Activated T-cell treated with anti-CD3 and anti-CD28 coated beads, Interleukin-2, amount 50 U/mL, for 72 hours (primary cell): Measurements from ENCODE around the gene TRIM16. TPM values are rescaled to one million over a fixed set of nuclear protein-coding genes. Genes with fewer than 3 reads are reported as not detected.
A peak's percentile ranks its signal among the peaks of the same experiment; 100 is the strongest.
"Not testable (repeated sequence)": the region's sequence is repeated elsewhere in the genome, so short reads cannot be mapped to it uniquely, and the experiment has no call there.

Source experiments
- ATAC-seq, 2 donors: fragments of 150-1000 bp; cut with Tn5 transposase; replicated peaks in 1 of 2; 2 replicates each; pipeline ENCODE4 v1.10.0; 2021; ENCODE audit warnings: moderate library complexity in 2 of 2, mild to moderate bottlenecking in 1 of 2
- DNase-seq, 2 donors: peaks; one replicate each; pipeline ENCODE4 v3.0.0; 2021 to 2022; ENCODE audit warnings: mixed read lengths in 1 of 2
- H3K27ac Mint-ChIP-seq: one replicate; pipeline ENCODE4 v1.8.0; 2022; ENCODE audit warnings: mild to moderate bottlenecking, moderate library complexity, mixed read lengths
- H3K27me3 Mint-ChIP-seq: one replicate; pipeline ENCODE4 v1.8.0; 2022; ENCODE audit warnings: low read depth, mixed read lengths
- H3K36me3 Mint-ChIP-seq, 2 donors: one replicate each; pipeline ENCODE4 v1.8.0; 2022; ENCODE audit warnings: mixed read lengths in 2 of 2, mild to moderate bottlenecking in 1 of 2; ENCODE audit not compliant: insufficient read depth in 2 of 2
- H3K4me1 Mint-ChIP-seq: one replicate; pipeline ENCODE4 v1.8.0; 2022; ENCODE audit warnings: low read depth, mixed read lengths
- H3K4me3 Mint-ChIP-seq, 2 donors: one replicate each; pipeline ENCODE4 v1.8.0; 2022; ENCODE audit warnings: mild to moderate bottlenecking in 2 of 2, mixed read lengths in 2 of 2, moderate library complexity in 2 of 2
- H3K9me3 Mint-ChIP-seq, 2 donors: one replicate each; pipeline ENCODE4 v1.8.0; 2022; ENCODE audit warnings: mixed read lengths in 2 of 2
- total RNA-seq, 2 donors: library from RNA; stranded (reverse); gene quantifications; one replicate each; pipeline ENCODE4 v1.2.3, GENCODE V29; 2022

TRIM16 gene
- total RNA-seq, 2 donors from 2014 or later = 20.8 to 23.7 TPM

- no peaks in the 10 kb centered on the region for H3K27me3 Mint-ChIP-seq
- peaks cover 0 to 2% of the 10 kb centered on the region in 2 donors for H3K36me3 Mint-ChIP-seq
- no peak overlapping the region for H3K27ac Mint-ChIP-seq
- no peaks in the 10 kb centered on the region for H3K9me3 Mint-ChIP-seq
- DNase-seq (no peak), ATAC-seq (no peak)
- H3K4me3 Mint-ChIP-seq = no peak overlapping the region
- H3K4me1 Mint-ChIP-seq = peaks cover 7% of the 10 kb centered on the region
Observed at GRCh38 chr17:15652960-15653359, 31.2 kb downstream of the TRIM16 start.

- H3K4me1 Mint-ChIP-seq = peaks cover 7% of the 10 kb centered on the region
- no peaks in the 10 kb centered on the region for H3K27me3 Mint-ChIP-seq
- DNase-seq = peak; percentile 22 to 48
- H3K27ac Mint-ChIP-seq = no peak overlapping the region
- H3K4me3 Mint-ChIP-seq = peak overlapping the region; percentile 37 to 44
- peaks cover 0 to 2% of the 10 kb centered on the region in 2 donors for H3K36me3 Mint-ChIP-seq
- H3K9me3 Mint-ChIP-seq = no peaks in the 10 kb centered on the region
- ATAC-seq = peak; percentile 67 to 94
Observed at GRCh38 chr17:15651583-15652110, 32.5 kb downstream of the TRIM16 start.

GRCh38 chr17:15650741-15651582, 33.1 kb downstream of the TRIM16 start:
- DNase-seq (no peak), ATAC-seq (no peak)
- Mint-ChIP-seq H3K4me3 (peak overlapping the region; percentile 44 to 47), H3K4me1 (peaks cover 8% of the 10 kb centered on the region), H3K9me3 (no peaks in the 10 kb centered on the region), H3K27me3 (no peaks in the 10 kb centered on the region), H3K36me3 (peaks cover 0 to 2% of the 10 kb centered on the region in 2 donors), H3K27ac (peak overlapping the region; percentile 5)

- H3K27me3 Mint-ChIP-seq = no peaks in the 10 kb centered on the region
- no peak overlapping the region for H3K27ac Mint-ChIP-seq
- H3K4me3 Mint-ChIP-seq = no peak overlapping the region
- peaks cover 17% of the 10 kb centered on the region for H3K4me1 Mint-ChIP-seq
- ATAC-seq (no peak), DNase-seq (no peak)
- H3K36me3 Mint-ChIP-seq = peaks cover 0 to 2% of the 10 kb centered on the region in 2 donors
- no peaks in the 10 kb centered on the region for H3K9me3 Mint-ChIP-seq
Observed at GRCh38 chr17:15649861-15650421, 34.2 kb downstream of the TRIM16 start.

- H3K36me3 Mint-ChIP-seq = peaks cover 1 to 2% of the 10 kb centered on the region in 2 donors
- no peak for ATAC-seq
- peak overlapping the region; percentile 4 for H3K27ac Mint-ChIP-seq
- H3K4me3 Mint-ChIP-seq = no peak overlapping the region
- no peaks in the 10 kb centered on the region for H3K27me3 Mint-ChIP-seq
- H3K4me1 Mint-ChIP-seq = peaks cover 17% of the 10 kb centered on the region
- DNase-seq = no peak
- H3K9me3 Mint-ChIP-seq = no peaks in the 10 kb centered on the region
Observed at GRCh38 chr17:15648386-15648785, 35.7 kb downstream of the TRIM16 start.

- not testable (repeated sequence) for H3K36me3 Mint-ChIP-seq, H3K9me3 Mint-ChIP-seq, H3K27me3 Mint-ChIP-seq, H3K4me3 Mint-ChIP-seq, DNase-seq, H3K27ac Mint-ChIP-seq
- H3K4me1 Mint-ChIP-seq = peaks cover 10% of the 10 kb centered on the region
- ATAC-seq = peak; percentile 35 to 43
Observed at GRCh38 chr17:15645942-15646312, 38.2 kb downstream of the TRIM16 start.

- not testable (repeated sequence) for H3K36me3 Mint-ChIP-seq, H3K27me3 Mint-ChIP-seq, ATAC-seq, H3K27ac Mint-ChIP-seq, H3K4me3 Mint-ChIP-seq, H3K9me3 Mint-ChIP-seq, DNase-seq
- peaks cover 10% of the 10 kb centered on the region for H3K4me1 Mint-ChIP-seq
Observed at GRCh38 chr17:15645099-15645941, 38.8 kb downstream of the TRIM16 start.

GRCh38 chr17:15642505-15643251, 41.4 kb downstream of the TRIM16 start:
- H3K36me3 Mint-ChIP-seq, ATAC-seq, H3K9me3 Mint-ChIP-seq, DNase-seq, H3K27ac Mint-ChIP-seq, H3K27me3 Mint-ChIP-seq, H3K4me3 Mint-ChIP-seq: not testable (repeated sequence)
- H3K4me1 Mint-ChIP-seq = peaks cover 10% of the 10 kb centered on the region

- peaks cover 10% of the 10 kb centered on the region for H3K4me1 Mint-ChIP-seq
- not testable (repeated sequence) for H3K27ac Mint-ChIP-seq, ATAC-seq, H3K4me3 Mint-ChIP-seq, H3K36me3 Mint-ChIP-seq, DNase-seq, H3K9me3 Mint-ChIP-seq, H3K27me3 Mint-ChIP-seq
Observed at GRCh38 chr17:15642014-15642413, 42.1 kb downstream of the TRIM16 start.

- not testable (repeated sequence) for H3K27me3 Mint-ChIP-seq, H3K27ac Mint-ChIP-seq, DNase-seq, H3K9me3 Mint-ChIP-seq, H3K4me3 Mint-ChIP-seq, ATAC-seq, H3K4me1 Mint-ChIP-seq
- peaks cover 2 to 15% of the 10 kb centered on the region in 2 donors for H3K36me3 Mint-ChIP-seq
Observed at GRCh38 chr17:15630930-15631453, 53.1 kb downstream of the TRIM16 start.

GRCh38 chr17:15629991-15630390, 54.1 kb downstream of the TRIM16 start:
- H3K36me3 Mint-ChIP-seq = peaks cover 2 to 15% of the 10 kb centered on the region in 2 donors
- not testable (repeated sequence) for H3K4me3 Mint-ChIP-seq, H3K9me3 Mint-ChIP-seq, DNase-seq, H3K4me1 Mint-ChIP-seq, H3K27ac Mint-ChIP-seq, H3K27me3 Mint-ChIP-seq, ATAC-seq

GRCh38 chr17:15623661-15624209, 60.4 kb downstream of the TRIM16 start:
- H3K4me1 Mint-ChIP-seq, DNase-seq, H3K9me3 Mint-ChIP-seq, H3K27ac Mint-ChIP-seq, H3K36me3 Mint-ChIP-seq, H3K4me3 Mint-ChIP-seq, H3K27me3 Mint-ChIP-seq, ATAC-seq: not testable (repeated sequence)
